ENCODE measurements around the gene SLC22A31. TPM values are rescaled to one million over a fixed set of nuclear protein-coding genes. Genes with fewer than 3 reads are reported as not detected.
A peak's percentile ranks its signal among the peaks of the same experiment; 100 is the strongest.

Gene SLC22A31
- total and polyA plus RNA-seq, 9 of the 15 experiments (the other 6 are each of a cell fraction or from before 2014, with no cell fraction given) = 0.29 to 2.2 (median 0.47) TPM; not detected in 3

GRCh38 chr16:89164847-89165680, 35.3 kb downstream of the SLC22A31 start:
- no peaks in the 10 kb centered on the region for H3K27me3 ChIP-seq (ENCODE audit: control insufficient read depth in 2 of 2, insufficient read depth in 2 of 2, low read length in 2 of 2)
- ATAC-seq = no peak
- no peak overlapping the region for H3K4me2 ChIP-seq (ENCODE audit: insufficient read depth, low read length)
- H3K9me3 ChIP-seq (replicated peaks; ENCODE audit: control insufficient read depth, insufficient read depth, low read depth, low read length) = no peaks in the 10 kb centered on the region
- intact Hi-C loops (cut with micrococcal nuclease) = loop anchor here (10.0 kb wide), 1 partner anchor 190 kb away; the partner anchor contains the start of gene CBFA2T3
- H3K4me3 ChIP-seq = no peak overlapping the region
- H3K36me3 ChIP-seq (ENCODE audit: control insufficient read depth, insufficient read depth, low read length) = no peaks in the 10 kb centered on the region
- no peak for TF ChIP-seq MEF2D (tag; conservative IDR thresholded peaks at IDR 0.05; ENCODE audit: low read depth)
- peak; percentile 2; the same call in 1 of the 2 replicates for TF ChIP-seq ZBTB7A (IDR thresholded peaks at IDR 0.05; ENCODE audit: borderline replicate concordance, control insufficient read depth, low read depth, low read length)
- no peak for TF ChIP-seq FOXJ2 (tag; IDR thresholded peaks at IDR 0.05)
- no peak for TF ChIP-seq ZNF586 (CRISPR knock-in tag; conservative IDR thresholded peaks at IDR 0.05)
- no peak for TF ChIP-seq ETS1 (conservative IDR thresholded peaks at IDR 0.05; ENCODE audit: control insufficient read depth, low read depth, low read length)
- no peak for TF ChIP-seq ZEB2 (IDR thresholded peaks at IDR 0.05)
- peaks cover 9 to 81% of the 10 kb centered on the region in 2 experiments for H3K4me1 ChIP-seq (replicated peaks in 1 of 2; ENCODE audit: control insufficient read depth in 2 of 2, insufficient read depth in 2 of 2, low read length in 2 of 2)
- no peaks in the 10 kb centered on the region for H3K9me1 ChIP-seq (ENCODE audit: control insufficient read depth, insufficient read depth, low read length)
- no peaks in the 10 kb centered on the region for H3K79me2 ChIP-seq (ENCODE audit: control insufficient read depth, insufficient read depth, low read length)
- BruUV-seq (replicated peaks) = no TSS peak
- 51% methylated on average over 9 of the region's 20 CpGs for WGBS (ENCODE audit: insufficient coverage, low coverage, missing lambda C conversion rate)
- no peaks in the 10 kb centered on the region for H4K20me1 ChIP-seq (replicated peaks; ENCODE audit: control insufficient read depth, insufficient read depth, low read length)
- ChIA-PET CTCF (ENCODE audit: low intra/inter-chr PET ratio) (interaction anchor here (1.5 kb wide), 1 partner anchor 428 kb away, joined by 3 read pairs; no protein-coding TSS in a partner anchor), POLR2A (interaction anchor here (0.5 to 0.6 kb wide), 2 partner anchors 61 to 71 kb away, joined by 3 read pairs; partner anchors contain the start of gene ACSF3)
- in situ Hi-C loops (cut with MboI) = loop anchor here (5.0 kb wide), 1 partner anchor 353 kb away; the partner anchor contains the start of gene APRT
- no peak for DNase-seq (ENCODE audit: extremely low read depth in 1 of 4, low spot score in 3 of 4)
- no peak overlapping the region for H3K9ac ChIP-seq (ENCODE audit: insufficient read depth in 1 of 2, low read depth in 2 of 2, low read length in 2 of 2)
- H3K27ac ChIP-seq (ENCODE audit: extremely low read depth, low read depth, low read length) = no peak overlapping the region
- FAIRE-seq = no peak
- H2AFZ ChIP-seq (ENCODE audit: low read depth, low read length) = no peak overlapping the region
